Inflammatory macrophage (primary cell): Measurements from ENCODE around the gene CBS.

Experiments used
- DNase-seq, 2 donors: peaks; one replicate each; pipeline ENCODE4 v3.0.0-alpha.2; 2020 to 2022

Gene CBS

DNA sequence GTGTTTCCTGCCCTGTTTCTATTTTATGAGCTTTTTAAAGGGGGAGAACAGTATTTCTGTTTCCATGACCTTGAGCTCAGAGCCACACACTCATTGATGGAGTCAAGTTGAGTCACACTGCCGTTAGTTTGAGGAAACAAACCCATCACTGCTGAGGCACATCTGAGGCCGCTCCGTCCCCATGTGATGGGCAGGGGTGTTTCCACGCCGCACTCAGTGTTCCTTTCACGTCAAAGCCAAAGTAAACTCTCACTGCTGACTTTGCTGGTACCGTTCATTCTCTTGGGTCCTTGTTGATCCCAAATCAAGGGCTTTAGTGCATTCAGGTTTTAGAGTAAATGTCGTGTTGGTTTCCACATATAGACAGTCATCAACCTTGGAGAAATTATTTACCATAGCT, 52.5 kb downstream of the CBS start:
- no peak for DNase-seq

GRCh38 chr21:43021756-43022600, 53.7 kb downstream of the CBS start:
- no peak for DNase-seq

DNA sequence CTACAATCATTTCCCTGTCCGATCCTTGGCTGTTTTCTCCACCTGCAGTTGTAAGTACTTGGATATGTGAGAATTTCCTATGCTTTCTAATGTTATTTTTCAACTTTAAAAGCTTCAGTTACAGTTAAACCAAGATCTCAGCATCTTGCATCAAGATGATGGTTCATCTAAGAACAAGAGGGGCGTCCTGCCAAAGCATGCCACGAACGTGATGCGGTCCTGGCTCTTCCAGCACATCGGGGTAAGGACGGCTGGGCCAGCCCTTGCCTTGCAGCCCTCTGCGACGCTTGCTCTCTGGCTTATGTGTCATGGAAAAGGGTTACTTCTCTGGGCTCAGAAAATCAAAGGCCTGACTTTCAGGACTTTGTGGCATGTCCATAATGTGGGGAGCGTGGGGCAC, 54.4 kb downstream of the CBS start:
- DNase-seq, result no peak

GRCh38 chr21:43020771-43021170, 54.9 kb downstream of the CBS start:
- DNase-seq, result no peak

DNA sequence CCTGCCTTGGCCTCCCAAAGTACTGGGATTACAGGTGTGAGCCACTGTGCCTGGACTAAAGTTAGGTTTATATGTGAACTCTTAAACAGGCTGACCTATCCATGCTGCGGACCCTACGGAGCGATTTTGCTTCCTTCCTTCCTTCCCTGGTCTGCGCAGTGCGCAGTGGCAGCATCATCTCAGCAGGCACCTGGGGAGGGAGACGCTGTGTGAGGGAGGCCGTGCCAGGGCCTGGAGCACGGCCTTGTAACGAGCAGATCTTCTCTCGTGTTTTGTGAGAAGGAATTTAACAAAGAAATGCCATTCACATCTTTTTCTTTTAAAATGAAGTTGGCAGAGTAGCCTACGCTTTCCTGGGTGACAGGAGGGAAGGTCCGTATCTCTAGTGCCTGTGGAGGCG, 55.5 kb downstream of the CBS start:
- no peak for DNase-seq

GRCh38 chr21:43018519-43018918, 57.1 kb downstream of the CBS start:
- no peak for DNase-seq

DNA sequence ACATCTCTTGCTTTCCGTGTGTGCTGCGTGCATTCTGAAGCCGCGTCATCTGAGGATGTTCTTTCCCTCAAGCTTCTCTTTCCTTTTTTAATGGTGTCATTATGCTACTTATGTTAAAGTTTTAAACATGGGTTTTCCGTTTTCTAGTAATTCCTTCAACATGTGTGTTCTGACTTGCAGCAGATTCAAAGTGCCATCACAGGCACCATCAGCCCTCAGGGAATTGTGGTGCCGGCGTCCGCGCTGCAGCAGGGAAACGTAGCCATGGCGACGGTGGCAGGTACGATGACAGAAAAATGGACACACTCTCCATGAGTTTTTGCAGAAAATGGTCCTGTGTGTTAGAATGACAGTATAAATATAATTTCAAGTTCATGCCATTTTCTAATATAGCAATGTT, 58.9 kb downstream of the CBS start:
- DNase-seq, result no peak

- DNase-seq, result no peak
Observed at GRCh38 chr21:43015906-43016540, 59.6 kb downstream of the CBS start.

GRCh38 chr21:43012596-43012995, 63.0 kb downstream of the CBS start:
- DNase-seq, result no peak

DNA sequence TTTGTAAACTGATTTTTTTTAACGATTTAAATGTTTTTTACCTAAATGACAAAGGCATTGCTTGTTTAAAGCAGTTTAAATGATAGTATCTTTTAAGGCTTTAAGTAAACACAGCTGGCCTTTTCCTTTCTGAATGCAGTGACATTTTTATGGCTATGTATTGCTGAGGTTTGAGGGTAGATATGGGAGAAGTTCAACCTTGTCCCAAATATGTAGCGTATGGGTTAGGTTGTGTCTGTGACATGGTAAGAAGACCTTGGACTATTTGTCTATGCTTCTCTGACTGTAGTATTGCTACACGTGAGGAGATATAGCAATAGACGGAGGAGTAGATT, 68.8 kb downstream of the CBS start:
- DNase-seq, result no peak

DNA sequence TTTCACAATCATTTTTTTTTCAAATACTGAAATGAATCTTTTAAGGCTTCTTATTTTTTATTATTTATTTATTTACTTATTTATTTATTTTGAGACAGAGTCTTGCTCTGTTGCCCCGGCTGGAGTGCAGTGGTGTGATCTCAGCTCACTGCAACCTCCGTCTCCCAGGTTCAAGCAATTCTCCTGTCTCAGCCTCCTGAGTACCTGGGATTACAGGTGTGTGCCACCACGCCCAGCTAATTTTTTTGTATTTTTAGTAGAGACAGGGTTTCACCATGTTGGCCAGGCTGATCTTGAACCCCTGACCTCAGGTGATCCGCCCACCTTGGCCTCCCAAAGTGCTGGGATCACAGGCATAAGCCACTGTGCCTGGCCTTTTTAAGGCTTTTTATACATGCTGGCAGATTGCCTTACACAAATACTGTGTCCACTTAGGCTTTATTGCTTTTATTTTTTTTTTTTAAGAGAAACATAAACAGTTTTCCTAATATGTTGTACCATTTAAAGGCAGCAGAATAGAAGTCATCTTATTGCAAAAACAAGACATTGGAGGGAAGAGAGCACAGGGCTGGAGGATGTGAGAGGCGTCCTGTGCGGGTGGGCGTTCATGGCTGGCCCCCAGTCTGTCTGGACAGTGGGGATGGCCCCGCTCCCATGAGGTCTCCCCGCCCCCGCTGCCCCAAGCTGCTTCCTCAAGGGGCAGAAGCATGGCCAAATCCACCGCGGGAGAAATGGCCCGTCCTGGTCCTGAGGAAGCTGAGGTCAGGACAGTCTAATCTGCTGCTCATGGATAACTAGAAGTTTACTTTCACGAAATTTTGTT, 69.4 kb downstream of the CBS start:
- DNase-seq, result peak in 1 of 2 donors; percentile 27

DNA sequence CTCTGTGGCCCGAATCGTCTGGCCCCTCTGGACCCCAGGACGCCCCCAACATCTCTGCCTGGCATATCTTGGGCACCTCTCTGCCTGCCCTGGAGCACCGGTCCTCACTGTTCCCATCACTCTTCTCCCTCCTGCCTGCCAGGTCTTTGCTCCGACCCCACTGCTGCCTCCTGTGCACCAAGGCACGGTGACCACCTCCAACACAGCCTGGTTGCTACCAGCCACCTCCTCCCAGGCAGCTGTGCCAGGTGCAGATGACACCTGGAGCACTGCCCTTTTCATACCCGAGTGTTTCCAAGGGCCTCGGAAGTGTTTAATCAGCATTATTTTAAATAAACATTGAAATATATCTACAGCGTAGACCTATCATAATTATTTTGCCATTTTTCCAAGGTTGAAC, 70.0 kb downstream of the CBS start:
- no peak for DNase-seq

DNA sequence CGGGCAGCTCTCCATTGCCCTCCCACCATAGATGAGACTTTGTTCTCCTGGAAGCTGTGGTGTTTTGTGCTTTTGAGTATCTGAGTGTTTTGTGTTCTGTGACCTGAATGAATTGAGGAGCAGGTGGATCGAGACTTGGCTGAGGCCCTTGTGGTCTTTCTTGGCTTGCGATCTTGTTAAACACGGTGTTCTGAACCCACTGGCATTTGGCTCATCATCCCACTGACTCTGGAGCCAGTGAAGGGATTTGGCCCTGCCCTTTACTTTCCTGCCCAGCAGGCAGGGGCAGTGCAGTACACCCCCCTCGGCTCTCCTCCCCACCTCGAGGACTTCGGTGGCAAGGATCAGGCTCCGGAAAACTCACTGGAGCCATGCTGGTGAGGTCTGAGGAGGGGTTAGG, 70.7 kb downstream of the CBS start:
- DNase-seq, result no peak
